Measurements from ENCODE around the gene VPS26C. TPM values are rescaled to one million over a fixed set of nuclear protein-coding genes. Genes with fewer than 3 reads are reported as not detected.
A peak's percentile ranks its signal among the peaks of the same experiment; 100 is the strongest.

The VPS26C gene
- total and polyA plus RNA-seq, 12 donors, result 14.3 to 94.8 (median 58.7) TPM

DNA sequence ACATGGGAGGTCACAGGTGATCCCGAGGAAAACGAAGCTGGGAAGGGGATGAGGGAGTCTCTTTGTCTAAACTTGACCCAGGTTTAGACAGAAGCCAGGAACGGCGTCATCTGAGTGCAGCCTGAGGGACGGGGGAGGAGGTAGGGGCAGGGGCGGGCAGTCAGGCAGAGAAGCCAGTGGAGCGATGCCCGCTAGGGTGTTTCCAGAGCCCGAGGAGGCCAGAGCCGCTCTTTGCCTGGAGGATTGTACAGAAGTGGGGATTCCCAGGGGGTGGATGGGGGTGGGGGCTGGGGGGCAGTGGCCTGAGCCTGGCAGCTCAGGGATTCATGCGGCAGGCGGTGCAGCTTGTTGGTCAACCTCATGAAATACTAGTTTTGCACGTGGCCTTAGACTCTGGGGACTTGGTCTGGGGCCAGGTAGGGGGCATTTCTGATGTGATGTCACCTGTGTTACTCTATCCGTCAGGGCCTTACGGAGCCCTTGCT lies 58.4 kb downstream of the VPS26C start:
- intact Hi-C loops (cut with DNase I), result no loop called here
- no peak overlapping the region for H3K27ac ChIP-seq
- no peaks in the 10 kb centered on the region for H3K9me3 ChIP-seq (replicated peaks in 1 of 3)
- DNase-seq, result no peak
- H3K4me1 ChIP-seq (replicated peaks in 1 of 2), result peaks cover 5 to 12% of the 10 kb centered on the region in 2 donors
- 89 to 92% (median 89%) methylated on average over 13 to 15 of the region's 15 CpGs for WGBS, 4 donors
- TF ChIP-seq, protein P1, sequence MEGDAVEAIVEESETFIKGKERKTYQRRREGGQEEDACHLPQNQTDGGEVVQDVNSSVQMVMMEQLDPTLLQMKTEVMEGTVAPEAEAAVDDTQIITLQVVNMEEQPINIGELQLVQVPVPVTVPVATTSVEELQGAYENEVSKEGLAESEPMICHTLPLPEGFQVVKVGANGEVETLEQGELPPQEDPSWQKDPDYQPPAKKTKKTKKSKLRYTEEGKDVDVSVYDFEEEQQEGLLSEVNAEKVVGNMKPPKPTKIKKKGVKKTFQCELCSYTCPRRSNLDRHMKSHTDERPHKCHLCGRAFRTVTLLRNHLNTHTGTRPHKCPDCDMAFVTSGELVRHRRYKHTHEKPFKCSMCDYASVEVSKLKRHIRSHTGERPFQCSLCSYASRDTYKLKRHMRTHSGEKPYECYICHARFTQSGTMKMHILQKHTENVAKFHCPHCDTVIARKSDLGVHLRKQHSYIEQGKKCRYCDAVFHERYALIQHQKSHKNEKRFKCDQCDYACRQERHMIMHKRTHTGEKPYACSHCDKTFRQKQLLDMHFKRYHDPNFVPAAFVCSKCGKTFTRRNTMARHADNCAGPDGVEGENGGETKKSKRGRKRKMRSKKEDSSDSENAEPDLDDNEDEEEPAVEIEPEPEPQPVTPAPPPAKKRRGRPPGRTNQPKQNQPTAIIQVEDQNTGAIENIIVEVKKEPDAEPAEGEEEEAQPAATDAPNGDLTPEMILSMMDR (IDR thresholded peaks at IDR 0.05), result no peak
- no peak for TF ChIP-seq POLR2A (IDR thresholded peaks at IDR 0.05)
- H3K27me3 ChIP-seq, result no peaks in the 10 kb centered on the region
- no peak overlapping the region for H3K4me3 ChIP-seq
- H3K36me3 ChIP-seq (replicated peaks in 1 of 2), result no peaks in the 10 kb centered on the region

DNA sequence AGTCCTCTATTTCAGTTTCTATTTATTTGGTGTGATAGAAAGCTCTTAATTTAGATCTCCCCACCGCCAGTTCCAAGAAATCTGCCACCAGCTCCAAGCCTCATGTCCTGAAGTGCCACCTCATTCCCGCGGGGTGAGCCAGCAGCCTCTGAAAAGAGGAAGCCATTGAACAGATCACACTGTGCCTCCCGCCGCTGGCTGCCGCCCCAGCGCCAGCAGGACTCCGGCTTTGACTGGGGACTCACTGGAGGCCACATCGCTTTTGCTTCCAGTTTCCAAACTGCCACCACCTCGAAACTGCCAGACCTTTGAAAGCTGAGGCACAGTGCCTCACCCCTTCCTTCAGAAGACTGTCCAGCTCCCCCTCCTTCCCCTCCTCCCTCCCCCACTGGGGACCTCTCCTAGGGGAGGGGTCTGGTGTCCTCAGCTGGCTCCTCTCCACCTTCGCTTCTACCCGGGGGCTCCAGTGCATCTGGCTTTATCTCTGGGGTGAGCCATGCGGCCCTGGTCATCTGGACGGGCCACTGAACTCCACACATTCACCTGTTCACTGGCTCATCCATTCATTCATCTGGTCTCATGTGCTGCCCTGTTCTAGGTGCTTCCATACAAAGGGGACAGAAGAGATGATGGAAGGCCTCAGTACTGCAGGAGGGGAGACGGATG lies 58.9 kb downstream of the VPS26C start:
- TF ChIP-seq, protein P1 (IDR thresholded peaks at IDR 0.05), result no peak
- TF ChIP-seq POLR2A (IDR thresholded peaks at IDR 0.05), result no peak
- peaks cover 5 to 12% of the 10 kb centered on the region in 2 donors for H3K4me1 ChIP-seq (replicated peaks in 1 of 2)
- intact Hi-C loops (cut with DNase I), result no loop called here
- no peaks in the 10 kb centered on the region for H3K36me3 ChIP-seq (replicated peaks in 1 of 2)
- 40 to 53% (median 45%) methylated on average over 11 to 15 of the region's 15 CpGs for WGBS, 4 donors
- H3K9me3 ChIP-seq (replicated peaks in 1 of 3), result no peaks in the 10 kb centered on the region
- peak; percentile 58 to 84 (median 71) for DNase-seq
- H3K27ac ChIP-seq, result peak overlapping the region in 2 of 5 donors; percentile 69 to 71
- no peaks in the 10 kb centered on the region for H3K27me3 ChIP-seq
- peak overlapping the region in 1 of 4 donors; percentile 16 for H3K4me3 ChIP-seq

DNA sequence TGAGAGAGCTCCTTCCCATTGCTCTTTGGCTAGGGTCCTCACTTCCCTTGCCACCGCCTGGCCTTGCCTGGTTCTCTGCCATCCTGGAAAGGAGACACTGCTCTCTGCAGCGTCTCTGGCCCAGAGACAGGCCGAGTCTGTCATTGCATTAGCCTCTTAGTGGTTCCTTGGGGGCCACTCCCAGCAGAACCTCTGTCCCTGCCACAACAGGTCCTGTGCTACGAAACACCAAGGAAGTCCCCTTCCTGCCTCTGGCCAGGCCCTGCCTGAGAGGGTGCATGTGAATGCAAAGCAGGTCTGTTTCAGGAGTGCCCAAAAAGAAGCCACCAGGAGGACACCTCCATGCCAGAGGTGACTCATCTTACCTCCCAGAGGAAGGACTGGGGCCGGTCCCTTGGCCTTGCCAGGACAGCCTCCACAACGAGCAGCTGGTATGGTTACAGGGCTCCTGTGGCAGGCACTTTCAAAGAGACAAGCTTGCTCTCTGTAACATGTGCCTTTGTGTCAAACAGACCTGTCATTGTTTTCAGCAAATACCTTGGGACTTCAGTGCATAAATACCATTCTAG lies 59.6 kb downstream of the VPS26C start:
- no peak for TF ChIP-seq POLR2A (IDR thresholded peaks at IDR 0.05)
- TF ChIP-seq, protein P1 (IDR thresholded peaks at IDR 0.05), result peak in 1 of 6 experiments; percentile 9
- DNase-seq, result peak in 6 of 7 donors; percentile 60 to 77 (median 70)
- peaks cover 5 to 12% of the 10 kb centered on the region in 2 donors for H3K4me1 ChIP-seq (replicated peaks in 1 of 2)
- H3K27me3 ChIP-seq, result no peaks in the 10 kb centered on the region
- no peaks in the 10 kb centered on the region for H3K9me3 ChIP-seq (replicated peaks in 1 of 3)
- no peak overlapping the region for H3K4me3 ChIP-seq
- 50 to 59% (median 54%) methylated on average over 2 to 6 of the region's 6 CpGs for WGBS, 4 donors
- peak overlapping the region in 3 of 5 donors; percentile 16 to 71 (median 69) for H3K27ac ChIP-seq
- intact Hi-C loops (cut with DNase I), result no loop called here
- peaks cover 0 to 6% of the 10 kb centered on the region in 2 donors for H3K36me3 ChIP-seq (replicated peaks in 1 of 2)

DNA sequence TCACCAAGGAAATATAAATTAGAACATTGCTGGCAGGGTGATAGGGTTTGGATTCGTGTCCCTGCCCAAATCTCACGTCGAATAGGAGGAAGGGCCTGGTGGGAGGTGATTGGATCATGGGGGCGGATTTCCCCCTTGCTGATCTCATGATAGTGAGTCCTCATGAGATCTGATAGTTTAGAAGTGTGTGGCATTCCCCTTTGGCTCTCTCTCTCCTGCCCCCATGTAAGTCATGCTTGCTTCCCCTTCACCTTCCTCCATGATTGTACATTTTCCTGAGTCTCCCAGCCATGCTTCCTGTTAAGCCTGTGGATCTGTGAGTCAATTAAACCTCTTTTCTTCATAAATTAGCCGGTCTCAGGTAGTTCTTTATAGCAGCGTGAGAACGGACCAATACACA lies 60.6 kb downstream of the VPS26C start:
- no peaks in the 10 kb centered on the region for H3K9me3 ChIP-seq (replicated peaks in 1 of 3)
- no peaks in the 10 kb centered on the region for H3K27me3 ChIP-seq
- no peak overlapping the region for H3K27ac ChIP-seq
- no peak overlapping the region for H3K4me3 ChIP-seq
- H3K36me3 ChIP-seq (replicated peaks in 1 of 2), result peaks cover 0 to 16% of the 10 kb centered on the region in 2 donors
- intact Hi-C loops (cut with DNase I), result no loop called here
- WGBS, 4 donors, result 91 to 96% (median 95%) methylated on average over 7 of the region's 7 CpGs
- peaks cover 5 to 12% of the 10 kb centered on the region in 2 donors for H3K4me1 ChIP-seq (replicated peaks in 1 of 2)
- no peak for DNase-seq
- TF ChIP-seq POLR2A (IDR thresholded peaks at IDR 0.05), result no peak
- TF ChIP-seq, protein P1 (IDR thresholded peaks at IDR 0.05), result no peak
